AG09319 (cell line): Measurements from ENCODE around the gene HBS1L.

Experiments
- DNase-seq: peaks from one replicate; pipeline ENCODE4 v3.0.0-alpha.2; 2010; ENCODE audit warnings: low read depth; ENCODE audit errors: extremely low read depth
- TF ChIP-seq, protein P1 (sequence below): IDR thresholded peaks from 2 replicates; pipeline ENCODE4 v1.5.1; 2011; ENCODE audit warnings: low read depth, mild to moderate bottlenecking, inconsistent platforms, low read length, moderate library complexity

HBS1L gene

DNA sequence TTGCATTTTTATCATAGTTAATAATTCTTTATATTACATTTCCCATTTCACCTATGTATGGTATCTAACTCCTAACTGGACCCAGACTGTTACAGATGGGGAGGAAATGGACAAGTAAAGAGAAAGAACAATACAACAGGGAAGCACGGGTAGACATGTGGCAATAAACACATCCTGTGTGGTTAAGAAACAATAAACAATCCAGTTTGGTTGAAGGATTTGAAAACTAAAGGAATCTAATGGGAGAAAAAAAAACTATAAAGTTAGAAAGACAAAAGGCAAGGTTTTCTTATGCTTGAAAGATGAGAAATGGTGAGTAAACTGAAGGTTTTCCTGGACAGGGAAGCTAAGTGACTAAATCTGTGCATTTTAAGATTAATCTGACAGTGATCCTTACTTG, 69.8 kb downstream of the HBS1L start:
- no peak for DNase-seq
- TF ChIP-seq, protein P1, sequence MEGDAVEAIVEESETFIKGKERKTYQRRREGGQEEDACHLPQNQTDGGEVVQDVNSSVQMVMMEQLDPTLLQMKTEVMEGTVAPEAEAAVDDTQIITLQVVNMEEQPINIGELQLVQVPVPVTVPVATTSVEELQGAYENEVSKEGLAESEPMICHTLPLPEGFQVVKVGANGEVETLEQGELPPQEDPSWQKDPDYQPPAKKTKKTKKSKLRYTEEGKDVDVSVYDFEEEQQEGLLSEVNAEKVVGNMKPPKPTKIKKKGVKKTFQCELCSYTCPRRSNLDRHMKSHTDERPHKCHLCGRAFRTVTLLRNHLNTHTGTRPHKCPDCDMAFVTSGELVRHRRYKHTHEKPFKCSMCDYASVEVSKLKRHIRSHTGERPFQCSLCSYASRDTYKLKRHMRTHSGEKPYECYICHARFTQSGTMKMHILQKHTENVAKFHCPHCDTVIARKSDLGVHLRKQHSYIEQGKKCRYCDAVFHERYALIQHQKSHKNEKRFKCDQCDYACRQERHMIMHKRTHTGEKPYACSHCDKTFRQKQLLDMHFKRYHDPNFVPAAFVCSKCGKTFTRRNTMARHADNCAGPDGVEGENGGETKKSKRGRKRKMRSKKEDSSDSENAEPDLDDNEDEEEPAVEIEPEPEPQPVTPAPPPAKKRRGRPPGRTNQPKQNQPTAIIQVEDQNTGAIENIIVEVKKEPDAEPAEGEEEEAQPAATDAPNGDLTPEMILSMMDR = no peak

DNA sequence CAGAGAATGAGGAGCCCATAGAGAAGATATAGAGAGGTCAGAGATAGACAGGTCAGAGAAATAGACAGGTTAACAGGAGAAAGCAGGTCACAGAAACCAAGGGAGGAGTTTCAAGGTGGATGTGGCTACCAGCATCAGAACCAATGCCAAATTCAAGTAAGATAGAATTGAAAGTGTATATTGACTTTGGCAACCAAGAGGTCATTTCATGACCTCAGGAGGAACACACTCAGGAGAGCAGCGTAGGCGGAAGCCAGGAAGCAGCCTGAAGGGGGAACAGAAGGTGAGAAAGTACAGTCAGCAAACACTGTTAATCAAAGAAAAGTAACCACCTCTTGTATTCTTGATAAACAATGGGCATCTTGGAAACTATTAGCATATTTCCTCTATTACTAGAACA, 70.8 kb downstream of the HBS1L start:
- DNase-seq = no peak
- TF ChIP-seq, protein P1 = no peak

GRCh38 chr6:134982161-134982560, 72.5 kb downstream of the HBS1L start:
- TF ChIP-seq, protein P1 = no peak
- DNase-seq = no peak

- no peak for DNase-seq
- TF ChIP-seq, protein P1 = no peak
These were observed 73.8 kb downstream of the HBS1L start for GRCh38 chr6:134980846-134981245.

DNA sequence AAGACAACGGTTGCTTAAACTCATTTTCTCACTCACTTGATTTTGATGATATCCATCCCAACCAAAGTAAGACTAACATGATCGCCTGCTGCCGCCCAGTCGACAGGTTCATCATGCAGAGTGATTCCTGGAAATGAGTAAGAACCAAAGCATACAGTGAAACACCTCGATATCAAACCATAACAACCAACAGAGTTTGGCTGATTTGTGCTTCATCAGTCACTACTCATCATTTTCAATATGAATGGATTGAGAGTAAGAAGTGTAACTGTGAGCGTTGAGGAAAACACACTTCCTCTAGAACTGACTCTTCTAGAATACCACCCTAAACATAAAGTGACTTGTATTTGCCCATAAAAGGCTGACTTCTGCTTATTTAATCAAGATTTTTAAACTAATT, 75.5 kb downstream of the HBS1L start:
- no peak for DNase-seq
- TF ChIP-seq, protein P1 = no peak

GRCh38 chr6:134974370-134974769, 80.3 kb downstream of the HBS1L start:
- TF ChIP-seq, protein P1 = no peak
- no peak for DNase-seq

DNA sequence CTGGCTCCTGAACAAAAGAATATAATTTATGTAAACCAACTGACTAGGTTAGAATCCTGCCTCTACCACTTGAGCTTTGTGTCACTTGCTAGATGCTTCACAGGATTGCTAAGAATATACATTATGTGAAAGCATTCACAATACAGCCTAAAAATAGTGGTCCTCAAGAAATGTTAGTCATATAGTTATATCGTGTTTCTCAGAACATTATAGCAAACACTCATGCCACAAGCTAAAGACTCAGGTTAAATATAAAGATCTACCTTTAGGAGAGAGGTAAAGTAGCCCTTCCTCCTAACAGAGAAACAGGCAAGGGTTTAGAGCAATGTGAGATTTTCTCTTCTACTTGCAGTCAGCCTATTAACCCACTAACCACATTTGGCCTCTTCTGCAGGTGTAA, 86.9 kb downstream of the HBS1L start:
- TF ChIP-seq, protein P1 = no peak

More for the DNA sequence above, 86.9 kb downstream of the HBS1L start:
- no peak for DNase-seq
